H9 (cell line): ENCODE data around the gene HCK. TPM values are rescaled to one million over a fixed set of nuclear protein-coding genes. Genes with fewer than 3 reads are reported as not detected.

Experiments
- DNase-seq: peaks from one replicate; pipeline ENCODE4 v3.0.0-alpha.2; 2017
- H2AFZ ChIP-seq: one replicate; pipeline ENCODE4 v1.6.1; 2013; ENCODE audit warnings: mild to moderate bottlenecking, low read length, control low read depth, moderate library complexity
- H2AK5ac ChIP-seq: 2 replicates; pipeline ENCODE4 v1.6.1; 2013; ENCODE audit warnings: low read length, control low read depth, mixed read lengths; ENCODE audit not compliant: insufficient read length
- H2BK120ac ChIP-seq: one replicate; pipeline ENCODE4 v1.6.1; 2013; ENCODE audit warnings: low read depth, mild to moderate bottlenecking, low read length, control low read depth, inconsistent platforms; ENCODE audit not compliant: poor library complexity, severe bottlenecking
- H2BK12ac ChIP-seq: 2 replicates; pipeline ENCODE4 v1.6.1; 2013; ENCODE audit warnings: low read length, control low read depth, mixed read lengths, low read depth; ENCODE audit not compliant: insufficient read length
- H2BK15ac ChIP-seq: 2 replicates; pipeline ENCODE4 v1.6.1; 2013; ENCODE audit warnings: low read depth, low read length, control low read depth
- H2BK20ac ChIP-seq: one replicate; pipeline ENCODE4 v1.6.1; 2013; ENCODE audit warnings: low read depth, mild to moderate bottlenecking, low read length, control low read depth, inconsistent platforms; ENCODE audit not compliant: poor library complexity, severe bottlenecking
- H2BK5ac ChIP-seq: 2 replicates; pipeline ENCODE4 v1.6.1; 2013; ENCODE audit warnings: low read length, control low read depth, mixed read lengths; ENCODE audit not compliant: insufficient read length
- H3K14ac ChIP-seq: 2 replicates; pipeline ENCODE4 v1.6.1; 2013; ENCODE audit warnings: low read length, control low read depth; ENCODE audit not compliant: insufficient read depth
- H3K18ac ChIP-seq: 2 replicates; pipeline ENCODE4 v1.6.1; 2013; ENCODE audit warnings: low read depth, mild to moderate bottlenecking, mixed read lengths, low read length, control low read depth; ENCODE audit not compliant: insufficient read length
- H3K23ac ChIP-seq: 2 replicates; pipeline ENCODE4 v1.6.1; 2013; ENCODE audit warnings: low read length, control low read depth, mixed read lengths, low read depth; ENCODE audit not compliant: insufficient read length
- H3K23me2 ChIP-seq: 2 replicates; pipeline ENCODE4 v1.6.1; 2013; ENCODE audit warnings: low read depth, mild to moderate bottlenecking, mixed read lengths, low read length, control low read depth; ENCODE audit not compliant: insufficient read length, poor library complexity, severe bottlenecking
- H3K27ac ChIP-seq: 2 replicates; pipeline ENCODE4 v1.5.1; 2013; ENCODE audit warnings: low read length, control low read depth, mixed read lengths, low read depth; ENCODE audit not compliant: insufficient read length
- H3K27me3 ChIP-seq: 2 replicates; pipeline ENCODE4 v1.6.1; 2013; ENCODE audit warnings: low read length, control low read depth, inconsistent platforms; ENCODE audit not compliant: insufficient read depth
- H3K4ac ChIP-seq: 2 replicates; pipeline ENCODE4 v1.6.1; 2013; ENCODE audit warnings: low read depth, mild to moderate bottlenecking, control low read depth, inconsistent platforms, low read length, moderate library complexity
- H3K4me1 ChIP-seq: 2 replicates; pipeline ENCODE4 v1.6.1; 2013; ENCODE audit warnings: low read length, control low read depth, inconsistent platforms; ENCODE audit not compliant: insufficient read depth
- H3K4me2 ChIP-seq: 2 replicates; pipeline ENCODE4 v1.6.1; 2013; ENCODE audit warnings: low read length, control low read depth, mixed read lengths; ENCODE audit not compliant: insufficient read length, insufficient read depth
- H3K56ac ChIP-seq: 2 replicates; pipeline ENCODE4 v1.6.1; 2013; ENCODE audit warnings: low read depth, mild to moderate bottlenecking, mixed read lengths, low read length, control low read depth; ENCODE audit not compliant: insufficient read length
- H3K79me1 ChIP-seq: 2 replicates; pipeline ENCODE4 v1.6.1; 2013; ENCODE audit warnings: low read depth, mild to moderate bottlenecking, moderate library complexity, low read length, control low read depth, inconsistent platforms; ENCODE audit not compliant: insufficient read depth, poor library complexity, severe bottlenecking
- H3K79me2 ChIP-seq: 2 replicates; pipeline ENCODE4 v1.6.1; 2013; ENCODE audit warnings: low read length, control low read depth, inconsistent platforms; ENCODE audit not compliant: insufficient read depth
- H3K9ac ChIP-seq: 2 replicates; pipeline ENCODE4 v1.6.1; 2013; ENCODE audit warnings: low read length, control low read depth, mixed read lengths; ENCODE audit not compliant: insufficient read length; ENCODE audit errors: extremely low read depth
- H3K9me3 ChIP-seq: one replicate; pipeline ENCODE4 v1.6.1; 2013; ENCODE audit warnings: low read depth, low read length, inconsistent platforms; ENCODE audit not compliant: control insufficient read depth
- H3T11ph ChIP-seq: one replicate; pipeline ENCODE4 v1.6.1; 2013; ENCODE audit warnings: mild to moderate bottlenecking, low read length, control low read depth, inconsistent platforms
- H4K20me1 ChIP-seq: one replicate; pipeline ENCODE4 v1.6.1; 2013; ENCODE audit not compliant: control insufficient read depth, insufficient read length, insufficient read depth
- H4K5ac ChIP-seq: 2 replicates; pipeline ENCODE4 v1.6.1; 2013; ENCODE audit warnings: low read depth, mild to moderate bottlenecking, mixed read lengths, low read length, control low read depth; ENCODE audit not compliant: insufficient read length
- H4K8ac ChIP-seq: replicated peaks from 2 replicates; pipeline ENCODE4 v1.6.1; 2013; ENCODE audit warnings: low read length, control low read depth, mixed read lengths, low read depth; ENCODE audit not compliant: insufficient read length
- H4K91ac ChIP-seq: 2 replicates; pipeline ENCODE4 v1.6.1; 2013; ENCODE audit warnings: low read depth, mild to moderate bottlenecking, moderate library complexity, mixed read lengths, low read length, control low read depth; ENCODE audit not compliant: insufficient read length
- H3K27ac Mint-ChIP-seq, 3 experiments: 2 replicates in 2 of 3; 3 replicates in 1 of 3; pipeline ENCODE4 v1.8.0; 2020 to 2021; ENCODE audit warnings: mixed read lengths in 3 of 3, mild to moderate bottlenecking in 1 of 3, moderate library complexity in 1 of 3
- H3K27me3 Mint-ChIP-seq: 2 replicates; pipeline ENCODE4 v1.8.0; 2021; ENCODE audit warnings: low read depth, mild to moderate bottlenecking, moderate library complexity, mixed read lengths
- H3K36me3 Mint-ChIP-seq, 3 experiments: 2 replicates in 2 of 3; 3 replicates in 1 of 3; pipeline ENCODE4 v1.8.0; 2020 to 2021; ENCODE audit warnings: low read depth in 3 of 3, mixed read lengths in 3 of 3; ENCODE audit not compliant: insufficient read depth in 1 of 3
- H3K4me1 Mint-ChIP-seq, 2 experiments: 2 replicates each; pipeline ENCODE4 v1.8.0; 2020; ENCODE audit warnings: mixed read lengths in 2 of 2
- H3K4me3 Mint-ChIP-seq, 2 experiments: 2 replicates in 1 of 2; 3 replicates in 1 of 2; pipeline ENCODE4 v1.8.0; 2020 to 2021; ENCODE audit warnings: mild to moderate bottlenecking in 2 of 2, mixed read lengths in 2 of 2, moderate library complexity in 1 of 2
- H3K9me3 Mint-ChIP-seq, 2 experiments: 2 replicates in 1 of 2; 3 replicates in 1 of 2; pipeline ENCODE4 v1.8.0; 2020; ENCODE audit warnings: mild to moderate bottlenecking in 2 of 2, mixed read lengths in 2 of 2, moderate library complexity in 1 of 2
- CTCF ChIP-seq: fragments of 200-600 bp; sonication (generic); conservative IDR thresholded peaks from 3 replicates; pipeline ENCODE4 v1.8.0; 2021; ENCODE audit warnings: antibody characterized with exemption, mild to moderate bottlenecking
- WGBS: extraction: QIAGEN DNeasy Blood & Tissue Kit; methylation state at CpG from one replicate; pipeline ENCODE4 v1.1.7; 2013; ENCODE audit warnings: missing lambda C conversion rate, low lambda C conversion rate, mixed read lengths; ENCODE audit not compliant: insufficient read length; ENCODE audit errors: extremely low coverage; 5-methylcytosine and 5-hydroxymethylcytosine counted together
- long read RNA-seq: library from polyadenylated mRNA; unstranded; transcript quantifications from one replicate; pipeline ENCODE4 v2.0.0, GENCODE V29; 2020
- total RNA-seq: library from RNA; stranded (reverse); gene quantifications from 2 replicates; pipeline ENCODE4 v1.2.1, GENCODE V29; 2021

The HCK gene
- total RNA-seq, result 1.7 and 1.8 TPM in 2 replicates
- long read RNA-seq, transcript HCK-203 (13 exons, 1,806 nt), result minor isoform, 7 of 26 reads
- long read RNA-seq, transcript HCK-207 (13 exons, 2,101 nt), result major isoform, 11 of 26 reads
- long read RNA-seq, partial matches to known transcripts, result 1 of 26 reads
- long read RNA-seq, other reads (novel, unspliced or antisense), result 7 of 26 reads

GRCh38 chr20:32052090-32052777, at the start of gene HCK:
Gene HCK (plus strand): TSS chr20:32052242.
- Histone ChIP-seq H2AK5ac (no peak within 1 kb of the TSS), H3K27me3 (peaks cover 12% of the 10 kb centered on the region; the same call in 1 of the 2 replicates), H2BK5ac (no peak within 1 kb of the TSS), H4K91ac (no peak within 1 kb of the TSS), H3K18ac (peak within 1 kb of the TSS; percentile 27), H3K23me2 (peaks cover 20% of the 10 kb centered on the region), H3T11ph (no peak within 1 kb of the TSS), H4K8ac (no peak within 1 kb of the TSS), H3K9ac (no peak within 1 kb of the TSS), H2BK15ac (no peak within 1 kb of the TSS), H2BK20ac (no peak within 1 kb of the TSS), H3K79me2 (no peaks in the 10 kb centered on the region), H3K79me1 (no peaks in the 10 kb centered on the region), H3K23ac (no peak within 1 kb of the TSS), H3K4me2 (peak within 1 kb of the TSS; percentile 66), H3K56ac (no peak within 1 kb of the TSS), H3K4me1 (no peaks in the 10 kb centered on the region), H3K9me3 (no peaks in the 10 kb centered on the region), H2BK12ac (no peak within 1 kb of the TSS), H4K20me1 (no peaks in the 10 kb centered on the region), H4K5ac (no peak within 1 kb of the TSS), H3K14ac (peak within 1 kb of the TSS; percentile 76; the same call in 1 of the 2 replicates), H3K27ac (no peak within 1 kb of the TSS), H2BK120ac (no peak within 1 kb of the TSS), H2AFZ (peak within 1 kb of the TSS; percentile 25), H3K4ac (no peak within 1 kb of the TSS)
- WGBS, result no CpG with 5 or more reads among the region's 58 CpGs
- TF ChIP-seq CTCF, result no peak
- peak within 1 kb of the TSS in 1 of 3 experiments; percentile 3; a peak in 1 of 7 replicates for H3K27ac Mint-ChIP-seq
- peaks cover 77% of the 10 kb centered on the region for H3K27me3 Mint-ChIP-seq
- peak within 1 kb of the TSS; percentile 68 to 88 for H3K4me3 Mint-ChIP-seq
- DNase-seq, result no peak
- H3K9me3 Mint-ChIP-seq, result no peaks in the 10 kb centered on the region
- no peaks in the 10 kb centered on the region; a peak in 1 of 7 replicates for H3K36me3 Mint-ChIP-seq
- H3K4me1 Mint-ChIP-seq, result peaks cover 17 to 19% of the 10 kb centered on the region in 2 experiments
